Measurements from ENCODE around the gene ATP5PF.
"Not testable (repeated sequence)": the region's sequence is repeated elsewhere in the genome, so short reads cannot be mapped to it uniquely, and the experiment has no call there.

Gene ATP5PF

GRCh38 chr21:25722631-25723030, 12.1 kb downstream of the ATP5PF start:
- no peak for DNase-seq (ENCODE audit: low read depth in 2 of 2)

GRCh38 chr21:25721987-25722386, 12.7 kb downstream of the ATP5PF start:
- DNase-seq (ENCODE audit: low read depth in 2 of 2) = no peak

GRCh38 chr21:25717491-25718147, 17.1 kb downstream of the ATP5PF start:
- no peak for DNase-seq (ENCODE audit: low read depth in 2 of 2)

GRCh38 chr21:25714066-25714465, 20.6 kb downstream of the ATP5PF start:
- not testable (repeated sequence) for DNase-seq (ENCODE audit: low read depth in 2 of 2)

- DNase-seq (ENCODE audit: low read depth in 2 of 2) = no peak
These were observed 24.2 kb downstream of the ATP5PF start for GRCh38 chr21:25710550-25710949.

- no peak for DNase-seq (ENCODE audit: low read depth in 2 of 2)
These were observed 24.9 kb downstream of the ATP5PF start for GRCh38 chr21:25709684-25710265.

GRCh38 chr21:25708467-25709065, 26.1 kb downstream of the ATP5PF start:
- peak in 1 of 2 donors; percentile 23 for DNase-seq (ENCODE audit: low read depth in 2 of 2)

GRCh38 chr21:25701529-25701928, 33.2 kb downstream of the ATP5PF start:
- DNase-seq (ENCODE audit: low read depth in 2 of 2) = no peak

GRCh38 chr21:25700741-25701140, 34.0 kb downstream of the ATP5PF start:
- no peak for DNase-seq (ENCODE audit: low read depth in 2 of 2)

- DNase-seq (ENCODE audit: low read depth in 2 of 2) = not testable (repeated sequence)
These were observed 39.2 kb downstream of the ATP5PF start for GRCh38 chr21:25695461-25695860.

- DNase-seq (ENCODE audit: low read depth in 2 of 2) = no peak
These were observed 42.7 kb downstream of the ATP5PF start for GRCh38 chr21:25691976-25692375.

- DNase-seq (ENCODE audit: low read depth in 2 of 2) = no peak
These were observed 45.5 kb downstream of the ATP5PF start for GRCh38 chr21:25689226-25689625.

- no peak for DNase-seq (ENCODE audit: low read depth in 2 of 2)
These were observed 46.2 kb downstream of the ATP5PF start for GRCh38 chr21:25688275-25689155.

- DNase-seq (ENCODE audit: low read depth in 2 of 2) = no peak
These were observed 46.9 kb downstream of the ATP5PF start for GRCh38 chr21:25687787-25688186.

- DNase-seq (ENCODE audit: low read depth in 2 of 2) = no peak
These were observed 52.3 kb downstream of the ATP5PF start for GRCh38 chr21:25682382-25682781.

- DNase-seq (ENCODE audit: low read depth in 2 of 2) = no peak
These were observed 58.3 kb downstream of the ATP5PF start for GRCh38 chr21:25676451-25676850.
